PC-3 (cell line): ENCODE measurements around the gene APCDD1.

Experiments
- EZH2 ChIP-seq: fragments of 300-600 bp; sonication (generic); IDR thresholded peaks from one replicate; pipeline ENCODE4 v1.6.1; 2017; ENCODE audit warnings: antibody characterized with exemption, mild to moderate bottlenecking, low read length; ENCODE audit not compliant: unreplicated experiment
- EZH2phosphoT487 ChIP-seq: fragments of 300-600 bp; sonication (generic); IDR thresholded peaks from 2 replicates; pipeline ENCODE4 v1.6.1; 2018; ENCODE audit warnings: mild to moderate bottlenecking, antibody characterized with exemption, low read length, borderline replicate concordance
- TF ChIP-seq, protein P1 (sequence below): fragments of 300-600 bp; sonication (generic); conservative IDR thresholded peaks from 2 replicates; pipeline ENCODE4 v1.5.1; 2017; ENCODE audit warnings: antibody characterized with exemption, low read depth, mild to moderate bottlenecking, low read length

DNA sequence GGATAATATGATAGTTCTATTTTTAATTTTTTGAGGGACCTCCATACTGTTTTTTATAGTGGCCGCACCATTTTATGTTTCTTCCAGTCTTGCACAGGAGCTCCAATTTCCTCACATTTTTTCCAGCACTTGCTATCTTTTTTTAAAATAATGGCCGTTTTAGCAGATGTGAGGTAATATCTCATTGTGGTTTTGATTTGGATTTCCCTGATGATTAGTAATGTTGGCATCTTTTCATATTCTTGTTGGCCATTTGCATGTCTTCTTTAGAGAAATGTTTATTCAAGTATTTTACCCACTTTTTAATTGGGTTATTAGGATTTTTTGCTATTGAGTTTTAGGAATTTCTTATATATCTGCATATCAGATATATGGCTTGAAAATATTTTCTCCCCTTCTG is 41.5 kb downstream of the APCDD1 start:
- TF ChIP-seq, protein P1, sequence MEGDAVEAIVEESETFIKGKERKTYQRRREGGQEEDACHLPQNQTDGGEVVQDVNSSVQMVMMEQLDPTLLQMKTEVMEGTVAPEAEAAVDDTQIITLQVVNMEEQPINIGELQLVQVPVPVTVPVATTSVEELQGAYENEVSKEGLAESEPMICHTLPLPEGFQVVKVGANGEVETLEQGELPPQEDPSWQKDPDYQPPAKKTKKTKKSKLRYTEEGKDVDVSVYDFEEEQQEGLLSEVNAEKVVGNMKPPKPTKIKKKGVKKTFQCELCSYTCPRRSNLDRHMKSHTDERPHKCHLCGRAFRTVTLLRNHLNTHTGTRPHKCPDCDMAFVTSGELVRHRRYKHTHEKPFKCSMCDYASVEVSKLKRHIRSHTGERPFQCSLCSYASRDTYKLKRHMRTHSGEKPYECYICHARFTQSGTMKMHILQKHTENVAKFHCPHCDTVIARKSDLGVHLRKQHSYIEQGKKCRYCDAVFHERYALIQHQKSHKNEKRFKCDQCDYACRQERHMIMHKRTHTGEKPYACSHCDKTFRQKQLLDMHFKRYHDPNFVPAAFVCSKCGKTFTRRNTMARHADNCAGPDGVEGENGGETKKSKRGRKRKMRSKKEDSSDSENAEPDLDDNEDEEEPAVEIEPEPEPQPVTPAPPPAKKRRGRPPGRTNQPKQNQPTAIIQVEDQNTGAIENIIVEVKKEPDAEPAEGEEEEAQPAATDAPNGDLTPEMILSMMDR: no peak
- no peak for TF ChIP-seq EZH2phosphoT487
- TF ChIP-seq EZH2: no peak
